GM21381 (cell line): ENCODE data around the gene NACA2.
"Not testable (repeated sequence)": the region's sequence is repeated elsewhere in the genome, so short reads cannot be mapped to it uniquely, and the experiment has no call there.

ENCODE experiments used
- ATAC-seq: cut with Tn5 transposase; IDR thresholded peaks from one replicate; pipeline ENCODE4 v1.9.1; 2021; ENCODE audit warnings: mild to moderate bottlenecking, moderate library complexity; ENCODE audit not compliant: unreplicated experiment

Gene NACA2

GRCh38 chr17:61600621-61601020, 9.6 kb upstream of the NACA2 start:
- no peak for ATAC-seq

GRCh38 chr17:61599608-61600007, 8.6 kb upstream of the NACA2 start:
- no peak for ATAC-seq

GRCh38 chr17:61598014-61598413, 7.0 kb upstream of the NACA2 start:
- no peak for ATAC-seq

GRCh38 chr17:61597607-61598006, 6.6 kb upstream of the NACA2 start:
- ATAC-seq: no peak

- no peak for ATAC-seq
Measured at GRCh38 chr17:61595418-61596186, 4.6 kb upstream of the NACA2 start.

GRCh38 chr17:61594294-61594825, 3.3 kb upstream of the NACA2 start:
- no peak for ATAC-seq

- no peak for ATAC-seq
Measured at GRCh38 chr17:61593426-61593825, 2.4 kb upstream of the NACA2 start.

GRCh38 chr17:61591930-61592329, 911 bp upstream of the NACA2 start:
- no peak for ATAC-seq

GRCh38 chr17:61589990-61590389, 1.0 kb downstream of the NACA2 start:
- ATAC-seq: no peak

GRCh38 chr17:61587807-61588660, 3.0 kb downstream of the NACA2 start:
- no peak for ATAC-seq

- no peak for ATAC-seq
Measured at GRCh38 chr17:61587242-61587641, 3.8 kb downstream of the NACA2 start.

- not testable (repeated sequence) for ATAC-seq
Measured at GRCh38 chr17:61586622-61587021, 4.4 kb downstream of the NACA2 start.

- no peak for ATAC-seq
Measured at GRCh38 chr17:61586031-61586566, 4.9 kb downstream of the NACA2 start.

- ATAC-seq: no peak
Measured at GRCh38 chr17:61584866-61585265, 6.2 kb downstream of the NACA2 start.

- ATAC-seq: no peak
Measured at GRCh38 chr17:61584266-61584665, 6.8 kb downstream of the NACA2 start.

- no peak for ATAC-seq
Measured at GRCh38 chr17:61583660-61584264, 7.3 kb downstream of the NACA2 start.

- ATAC-seq: no peak
Measured at GRCh38 chr17:61583242-61583641, 7.8 kb downstream of the NACA2 start.

GRCh38 chr17:61582593-61582992, 8.4 kb downstream of the NACA2 start:
- no peak for ATAC-seq

- no peak for ATAC-seq
Measured at GRCh38 chr17:61581611-61582349, 9.2 kb downstream of the NACA2 start.

- ATAC-seq: no peak
Measured at GRCh38 chr17:61580502-61580901, 10.5 kb downstream of the NACA2 start.
